AG09309 (cell line): Measurements from ENCODE around the gene MORC3.
"Not testable (repeated sequence)": the region's sequence is repeated elsewhere in the genome, so short reads cannot be mapped to it uniquely, and the experiment has no call there.

Experiments
- DNase-seq: peaks from one replicate; pipeline ENCODE4 v3.0.0-alpha.2; 2010; ENCODE audit warnings: low read depth
- H3K4me3 ChIP-seq: 2 replicates; pipeline ENCODE4 v1.5.1; 2011; ENCODE audit warnings: mild to moderate bottlenecking, low read depth, low read length, moderate library complexity; ENCODE audit not compliant: control insufficient read depth
- CTCF ChIP-seq: IDR thresholded peaks from 2 replicates; pipeline ENCODE4 v1.5.1; 2011; ENCODE audit warnings: mild to moderate bottlenecking, low read depth, low read length, inconsistent platforms; ENCODE audit not compliant: insufficient read depth, control insufficient read depth; ENCODE audit errors: missing control alignments

Gene MORC3

GRCh38 chr21:36396325-36396724, 76.3 kb downstream of the MORC3 start:
- no peak overlapping the region for H3K4me3 ChIP-seq
- no peak for DNase-seq
- no peak for TF ChIP-seq CTCF

- no peak for DNase-seq
- no peak for TF ChIP-seq CTCF
- H3K4me3 ChIP-seq, result no peak overlapping the region
Measured at GRCh38 chr21:36396971-36397370, 77.0 kb downstream of the MORC3 start.

- H3K4me3 ChIP-seq, result no peak overlapping the region
- no peak for DNase-seq
- no peak for TF ChIP-seq CTCF
Measured at GRCh38 chr21:36397606-36398005, 77.6 kb downstream of the MORC3 start.

- DNase-seq, H3K4me3 ChIP-seq: not testable (repeated sequence)
Measured at GRCh38 chr21:36399736-36400135, 79.7 kb downstream of the MORC3 start.

- no peak overlapping the region for H3K4me3 ChIP-seq
- TF ChIP-seq CTCF, result no peak
- DNase-seq, result no peak
Measured at GRCh38 chr21:36400719-36401118, 80.7 kb downstream of the MORC3 start.

GRCh38 chr21:36402339-36402738, 82.3 kb downstream of the MORC3 start:
- TF ChIP-seq CTCF, result no peak
- DNase-seq, result no peak

GRCh38 chr21:36403713-36404112, 83.7 kb downstream of the MORC3 start:
- DNase-seq, result no peak
- no peak overlapping the region for H3K4me3 ChIP-seq
- no peak for TF ChIP-seq CTCF

More at GRCh38 chr21:36402339-36402738, 82.3 kb downstream of the MORC3 start:
- no peak overlapping the region for H3K4me3 ChIP-seq

GRCh38 chr21:36408568-36408967, 88.6 kb downstream of the MORC3 start:
- no peak for TF ChIP-seq CTCF
- H3K4me3 ChIP-seq, result no peak overlapping the region
- DNase-seq, result no peak
